ENCODE measurements around the gene ARHGAP26. TPM values are rescaled to one million over a fixed set of nuclear protein-coding genes. Genes with fewer than 3 reads are reported as not detected.

ARHGAP26 gene
- total and polyA plus RNA-seq, 2 experiments from 2014 or later, result 9.5 to 16.8 TPM

- no peaks in the 10 kb centered on the region; the same call in 2 of the 3 replicates for H3K36me3 Mint-ChIP-seq (ENCODE audit: low read depth)
- Histone ChIP-seq H3F3A (replicated peaks; ENCODE audit: low read depth) (no peaks in the 10 kb centered on the region), H3K4me3 (no peak overlapping the region), H3K27ac (ENCODE audit: low read depth) (no peak overlapping the region), H3K27me3 (ENCODE audit: insufficient read depth) (no peaks in the 10 kb centered on the region), H2AFZ (no peak overlapping the region), H3K36me3 (ENCODE audit: insufficient read depth) (no peaks in the 10 kb centered on the region), H4K20me1 (replicated peaks; ENCODE audit: insufficient read depth) (no peaks in the 10 kb centered on the region), H3K79me2 (replicated peaks; ENCODE audit: insufficient read depth) (no peaks in the 10 kb centered on the region), H3K4me1 (ENCODE audit: insufficient read depth) (0 out of 2 replicates have a peak, but pooled peaks cover 5% of the 10 kb centered on the region), H3K9me2 (ENCODE audit: insufficient read depth) (0 out of 2 replicates have a peak, but pooled peaks cover 5% of the 10 kb centered on the region), H3K4me2 (no peak overlapping the region)
- H3K27me3 Mint-ChIP-seq (ENCODE audit: insufficient read depth, low read depth, poor library complexity), result peaks cover 3% of the 10 kb centered on the region
- H3K9me3 Mint-ChIP-seq, result no peaks in the 10 kb centered on the region
- DNase-seq (ENCODE audit: low spot score) (no peak), ATAC-seq (no peak)
- no peak overlapping the region for H3K27ac Mint-ChIP-seq
- no peak overlapping the region for H3K4me3 Mint-ChIP-seq
- peaks cover 34% of the 10 kb centered on the region for H3K4me1 Mint-ChIP-seq
- TF ChIP-seq ZNF462 (CRISPR knock-in tag; IDR thresholded peaks at IDR 0.05), result no peak
- TF ChIP-seq REST (IDR thresholded peaks at IDR 0.05; ENCODE audit: unreplicated experiment), result no peak
- no peak for TF ChIP-seq STAT1 (IDR thresholded peaks at IDR 0.05; ENCODE audit: unreplicated experiment)
- no peak for TF ChIP-seq JUNB (IDR thresholded peaks at IDR 0.05; ENCODE audit: unreplicated experiment)
- TF ChIP-seq NANOG (IDR thresholded peaks at IDR 0.05; ENCODE audit: borderline replicate concordance), result no peak
- TF ChIP-seq POLR2AphosphoS5 (IDR thresholded peaks at IDR 0.05; ENCODE audit: low read depth), result no peak
- TF ChIP-seq ETS1 (IDR thresholded peaks at IDR 0.05), result no peak
- no peak for TF ChIP-seq EZH2 (IDR thresholded peaks at IDR 0.05; ENCODE audit: low read depth, unreplicated experiment)
- no peak for TF ChIP-seq ZNF331 (CRISPR knock-in tag; IDR thresholded peaks at IDR 0.05; ENCODE audit: low read depth)
- TF ChIP-seq EZH2phosphoT487 (IDR thresholded peaks at IDR 0.05; ENCODE audit: unreplicated experiment), result no peak
- TF ChIP-seq CTCF (conservative IDR thresholded peaks at IDR 0.05; ENCODE audit: low read depth in 2 of 2), result no peak
Observed at GRCh38 chr5:143210576-143210975, 440.4 kb downstream of the ARHGAP26 start.

All from GM23338 (cell line).